ENCODE measurements around the gene PDK2.

PDK2 gene

DNA sequence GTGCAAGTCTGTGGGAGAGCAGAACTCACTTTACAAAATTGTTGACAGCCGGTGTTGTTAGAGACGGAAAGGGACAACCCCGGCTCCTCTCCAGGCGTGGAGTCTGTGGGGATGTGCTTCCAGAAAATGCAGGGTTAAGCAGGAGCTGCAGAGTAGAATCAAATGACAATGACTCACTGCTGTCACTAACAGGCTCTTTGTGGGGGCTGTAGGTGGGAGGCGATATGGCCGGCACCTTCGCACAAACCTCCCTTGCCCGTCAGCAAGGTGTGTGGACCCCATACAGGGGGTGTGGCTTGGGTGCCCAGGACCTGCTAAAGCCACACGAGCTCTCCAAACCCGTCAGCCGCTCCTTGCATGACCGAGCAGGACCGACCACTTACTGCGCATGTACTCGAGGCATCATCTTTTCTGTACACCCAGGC, 5.8 kb downstream of the PDK2 start:
- no peak for DNase-seq (ENCODE audit: low spot score)

DNA sequence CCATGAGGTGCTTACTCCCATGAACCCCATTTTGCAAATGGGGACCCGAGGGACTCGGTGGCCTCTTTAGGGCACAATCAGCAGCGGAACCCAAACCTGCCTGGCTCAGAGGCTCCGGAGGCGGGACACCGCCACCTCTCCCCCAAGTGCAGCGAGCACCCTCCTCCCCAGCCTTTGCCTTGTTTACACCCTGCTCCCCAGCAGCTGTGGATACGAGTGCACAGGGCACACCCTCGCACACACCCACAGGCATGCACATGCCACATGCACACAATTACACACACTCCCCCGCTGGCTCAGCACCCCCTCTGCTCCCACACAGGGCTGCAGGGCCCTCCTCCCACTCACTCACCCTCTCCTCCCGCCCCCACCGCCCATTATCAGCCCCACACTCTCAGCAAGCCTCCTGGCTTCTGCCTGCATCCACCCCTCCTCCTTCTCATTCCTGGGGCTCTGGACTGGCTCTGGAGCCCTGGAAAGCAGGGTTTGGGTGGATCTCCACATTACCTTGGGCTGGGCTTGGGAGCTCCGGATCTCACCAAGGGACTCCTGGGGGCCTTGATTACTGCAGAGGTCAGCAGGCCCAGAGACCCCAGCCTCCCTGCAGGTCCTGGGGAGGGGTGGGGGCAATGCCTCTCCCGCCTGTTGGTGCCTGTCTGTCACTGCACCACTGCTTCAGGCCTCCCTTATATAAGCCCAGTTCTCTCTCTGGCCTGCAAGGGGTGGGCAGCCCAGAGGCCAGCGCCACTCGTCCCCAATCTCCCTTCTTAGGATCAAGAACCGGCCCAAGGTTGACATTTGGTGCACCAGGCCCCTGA, 6.4 kb downstream of the PDK2 start:
- DNase-seq (ENCODE audit: low spot score) = no peak

DNA sequence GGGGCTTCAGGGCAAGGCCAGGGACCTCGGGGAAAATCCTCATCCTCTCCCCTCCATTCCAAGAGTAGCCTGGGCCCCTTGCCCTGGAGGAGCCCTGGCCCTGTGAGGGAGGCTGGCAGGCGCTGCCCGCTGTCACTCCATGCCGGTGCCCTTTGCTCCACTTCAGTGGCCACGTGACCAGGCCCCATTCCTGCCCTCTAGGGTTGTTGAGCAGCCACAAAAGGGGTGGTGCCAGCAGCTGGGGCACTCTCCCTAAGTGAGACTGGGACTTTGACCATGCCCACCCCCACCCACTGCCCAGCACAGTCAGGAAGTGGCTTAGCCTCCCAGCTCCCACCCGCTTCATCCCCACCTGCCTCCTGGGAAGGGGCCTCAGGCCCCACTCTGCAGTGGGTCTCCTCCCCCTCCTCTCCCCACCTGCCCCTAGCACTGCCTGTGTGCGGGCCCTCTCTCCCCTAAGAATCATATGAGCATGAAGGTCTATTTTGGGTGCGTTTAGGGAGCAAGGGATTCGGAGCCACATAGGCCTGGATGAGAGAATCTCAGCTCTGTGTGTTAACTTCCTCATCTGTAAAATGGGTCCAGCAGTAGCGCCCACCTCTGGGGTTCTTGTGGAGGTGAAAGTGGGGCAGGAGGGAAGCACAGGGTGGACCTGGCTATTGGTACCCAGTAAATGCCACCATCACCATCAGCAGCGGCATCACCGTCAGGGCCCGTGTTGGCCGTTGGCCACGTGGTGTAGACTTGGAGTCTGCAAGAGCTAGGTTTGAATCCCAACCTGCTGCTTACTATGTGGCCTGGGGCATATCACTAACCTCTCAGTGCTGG, 7.2 kb downstream of the PDK2 start:
- no peak for DNase-seq (ENCODE audit: low spot score)

DNA sequence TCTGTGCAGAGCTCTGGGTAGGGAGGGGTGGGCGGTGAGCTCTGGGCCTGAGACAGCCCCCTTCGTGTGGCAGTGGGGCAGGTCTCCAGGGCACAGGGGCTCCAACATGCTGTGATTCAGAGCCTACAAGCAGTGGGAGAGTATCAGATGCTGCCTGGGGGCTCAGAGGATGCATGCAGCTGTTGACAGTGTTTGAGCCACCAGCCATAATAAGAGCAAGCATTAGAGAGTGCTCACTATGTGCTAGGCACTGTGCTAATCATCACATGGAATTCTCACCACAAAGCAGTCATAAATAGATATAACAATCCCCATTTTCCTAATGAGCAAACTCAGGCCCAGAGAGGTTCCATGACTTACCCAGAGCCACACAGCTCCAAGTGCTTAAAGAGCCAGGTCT, 8.1 kb downstream of the PDK2 start:
- no peak for DNase-seq (ENCODE audit: low spot score)

DNA sequence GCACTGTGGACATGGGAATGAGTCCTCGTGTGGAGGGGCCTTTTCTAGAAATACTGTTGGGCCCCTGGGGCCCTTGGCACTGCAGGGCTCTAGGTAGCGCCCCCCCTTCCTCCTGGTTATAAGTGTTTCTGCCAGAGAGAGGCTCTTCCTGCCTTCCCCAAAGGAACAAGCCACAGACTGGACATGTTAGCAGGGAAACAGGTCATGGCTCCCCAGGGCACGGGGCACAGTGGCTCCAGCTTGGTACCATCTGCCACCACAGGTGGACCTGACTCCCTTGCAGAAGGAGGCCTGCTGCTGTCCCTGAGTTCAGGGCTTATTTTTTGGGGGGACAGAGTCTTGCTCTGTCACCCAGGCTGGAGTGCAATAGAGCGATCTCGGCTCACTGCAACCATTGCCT, 8.8 kb downstream of the PDK2 start:
- no peak for DNase-seq (ENCODE audit: low spot score)

DNA sequence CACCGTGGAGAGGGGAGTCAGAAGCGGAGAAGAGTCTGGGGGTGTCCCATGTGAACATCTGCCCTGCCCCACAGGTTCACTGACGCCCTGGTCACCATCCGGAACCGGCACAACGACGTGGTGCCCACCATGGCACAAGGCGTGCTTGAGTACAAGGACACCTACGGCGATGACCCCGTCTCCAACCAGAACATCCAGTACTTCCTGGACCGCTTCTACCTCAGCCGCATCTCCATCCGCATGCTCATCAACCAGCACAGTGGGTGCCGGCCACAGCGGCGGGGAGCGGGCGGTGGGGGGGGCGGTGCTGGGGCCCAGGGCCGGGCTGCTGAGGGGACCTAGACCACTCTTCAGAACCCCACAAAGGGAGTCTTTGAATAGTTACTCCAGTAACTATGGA, 10.7 kb downstream of the PDK2 start:
- no peak for DNase-seq (ENCODE audit: low spot score)

DNA sequence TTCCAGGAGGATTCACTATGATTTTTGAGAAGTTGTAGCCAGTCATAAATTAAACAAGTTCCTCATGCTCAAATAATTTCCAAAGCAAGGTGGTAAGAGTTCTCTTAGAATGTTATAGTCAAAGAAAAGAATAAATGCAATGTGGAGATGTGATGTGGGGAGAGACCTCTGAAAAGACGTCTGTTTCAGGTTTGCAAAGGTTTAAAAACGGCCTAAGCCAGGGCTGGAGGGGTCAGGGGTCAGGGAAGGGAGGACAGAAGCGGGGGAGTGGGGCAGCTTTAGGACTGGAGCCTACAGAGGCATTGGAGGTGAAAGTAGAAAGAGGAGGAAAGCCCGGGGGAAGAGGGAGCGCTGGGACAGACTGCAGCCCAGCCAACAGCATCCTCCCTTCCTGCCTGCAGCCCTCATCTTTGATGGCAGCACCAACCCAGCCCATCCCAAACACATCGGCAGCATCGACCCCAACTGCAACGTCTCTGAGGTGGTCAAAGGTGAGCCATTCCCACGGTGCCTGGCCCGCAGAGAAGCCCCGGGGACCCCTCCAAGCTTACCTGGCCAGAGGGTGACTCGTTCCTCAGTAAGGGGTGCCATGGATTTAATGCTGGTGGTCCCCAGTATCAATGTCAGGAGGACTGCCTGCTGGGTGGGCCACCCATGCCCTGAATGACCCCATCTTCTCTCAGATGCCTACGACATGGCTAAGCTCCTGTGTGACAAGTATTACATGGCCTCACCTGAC, 11.4 kb downstream of the PDK2 start:
- DNase-seq (ENCODE audit: low spot score) = no peak

DNA sequence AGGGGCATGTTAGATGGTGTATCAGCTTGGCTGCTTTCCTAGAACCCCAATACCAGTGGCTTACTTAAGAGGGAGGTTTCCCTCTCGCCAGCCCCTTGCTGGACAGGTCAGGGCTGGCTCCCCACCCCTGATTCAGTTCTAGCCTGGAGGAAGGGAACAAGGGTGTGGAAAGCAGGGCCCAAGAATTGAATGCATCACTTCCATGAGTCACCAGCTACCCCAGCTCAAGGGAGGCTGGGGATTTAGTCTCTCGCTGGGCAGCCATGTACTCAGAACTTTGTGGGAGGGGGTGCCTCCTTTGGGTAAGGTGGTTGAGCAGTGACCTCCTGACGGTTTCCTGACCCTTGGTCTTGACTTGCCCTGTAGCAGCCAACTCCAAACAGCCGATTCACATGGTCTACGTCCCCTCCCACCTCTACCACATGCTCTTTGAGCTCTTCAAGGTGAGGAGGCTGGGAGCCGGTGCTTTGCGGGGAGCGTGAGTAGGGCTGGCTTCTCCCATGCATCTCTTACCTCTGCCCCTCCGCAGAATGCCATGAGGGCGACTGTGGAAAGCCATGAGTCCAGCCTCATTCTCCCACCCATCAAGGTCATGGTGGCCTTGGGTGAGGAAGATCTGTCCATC, 12.8 kb downstream of the PDK2 start:
- DNase-seq (ENCODE audit: low spot score) = no peak

DNA sequence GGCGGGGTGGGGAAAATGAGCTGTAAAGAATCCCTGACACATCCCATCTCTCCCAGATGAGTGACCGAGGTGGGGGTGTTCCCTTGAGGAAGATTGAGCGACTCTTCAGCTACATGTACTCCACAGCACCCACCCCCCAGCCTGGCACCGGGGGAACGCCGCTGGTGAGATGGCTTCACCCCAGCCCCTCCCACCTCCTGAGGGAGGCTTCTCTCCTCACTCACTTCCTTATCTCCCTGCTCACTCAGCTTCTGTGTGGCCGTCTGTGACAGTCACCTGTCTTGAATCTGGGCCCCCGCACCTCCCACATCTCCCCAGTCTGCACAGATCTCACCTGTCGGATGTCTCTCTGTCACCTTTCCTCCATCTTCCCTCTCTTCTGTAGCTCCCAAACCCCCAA, 13.4 kb downstream of the PDK2 start:
- DNase-seq (ENCODE audit: low spot score) = no peak

DNA sequence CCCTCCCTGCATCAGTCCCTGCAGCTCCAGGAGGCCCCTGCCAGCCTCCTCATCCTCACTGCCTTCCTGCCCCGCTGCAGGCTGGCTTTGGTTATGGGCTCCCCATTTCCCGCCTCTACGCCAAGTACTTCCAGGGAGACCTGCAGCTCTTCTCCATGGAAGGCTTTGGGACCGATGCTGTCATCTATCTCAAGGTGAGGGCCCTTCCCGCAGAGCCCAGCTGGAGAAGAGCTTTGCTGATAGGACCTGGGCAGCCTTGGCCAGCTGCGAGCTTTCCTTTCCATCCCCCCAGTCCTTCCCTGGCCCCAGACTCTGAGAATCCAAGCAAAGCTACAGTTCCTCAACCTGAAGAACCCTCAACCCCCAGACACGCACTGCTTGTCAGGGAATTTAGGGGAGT, 14.1 kb downstream of the PDK2 start:
- no peak for DNase-seq (ENCODE audit: low spot score)

DNA sequence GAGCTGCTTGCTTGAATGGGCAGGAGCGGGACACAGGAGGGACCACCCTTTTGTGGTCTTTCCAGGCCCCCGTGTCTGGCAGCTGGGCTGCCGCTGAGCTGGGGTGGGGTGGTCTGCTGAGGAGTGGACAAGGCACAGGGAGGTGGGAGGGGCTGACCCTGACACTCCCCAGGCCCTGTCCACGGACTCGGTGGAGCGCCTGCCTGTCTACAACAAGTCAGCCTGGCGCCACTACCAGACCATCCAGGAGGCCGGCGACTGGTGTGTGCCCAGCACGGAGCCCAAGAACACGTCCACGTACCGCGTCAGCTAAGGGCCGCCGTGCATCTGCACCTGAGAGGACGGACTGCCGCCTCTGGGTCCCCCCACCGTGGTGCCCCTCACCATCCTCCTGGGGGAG, 14.6 kb downstream of the PDK2 start:
- no peak for DNase-seq (ENCODE audit: low spot score)

DNA sequence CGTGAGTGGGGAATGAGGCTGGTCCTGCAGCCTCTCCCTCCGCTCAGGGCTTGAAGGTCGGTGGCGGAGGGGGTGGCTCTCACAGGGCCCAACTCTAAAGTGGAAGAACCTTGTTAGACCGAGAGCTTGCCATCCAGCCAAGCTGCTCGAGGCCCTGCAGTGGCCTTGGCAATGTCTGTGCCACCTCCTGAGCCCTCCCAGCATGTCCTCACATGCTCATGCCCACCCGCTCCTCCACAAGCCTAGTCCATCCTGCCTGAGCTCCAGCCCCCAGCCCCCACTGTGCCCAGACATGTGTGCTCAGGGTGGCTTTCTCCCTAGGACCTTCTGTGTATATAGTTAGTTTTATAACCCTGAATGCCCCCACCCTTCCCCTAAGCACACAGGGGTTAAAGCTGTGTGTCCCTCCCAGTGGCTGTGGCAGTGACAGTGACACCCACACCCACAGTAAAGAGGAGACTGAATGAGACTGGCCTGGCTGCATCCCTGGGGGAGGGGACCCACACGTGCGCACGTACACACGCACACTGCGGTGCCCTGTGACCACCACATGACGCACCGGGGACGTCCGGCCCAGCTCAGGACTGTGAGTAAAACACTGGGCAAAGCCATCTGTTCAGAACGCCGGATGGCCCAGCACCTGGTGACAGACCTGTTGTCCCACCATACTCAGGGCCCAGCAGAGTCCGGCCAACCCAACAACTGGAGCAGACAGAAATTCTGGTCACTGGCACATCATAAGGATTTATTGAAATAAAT, 15.6 kb downstream of the PDK2 start:
- no peak for DNase-seq (ENCODE audit: low spot score)

DNA sequence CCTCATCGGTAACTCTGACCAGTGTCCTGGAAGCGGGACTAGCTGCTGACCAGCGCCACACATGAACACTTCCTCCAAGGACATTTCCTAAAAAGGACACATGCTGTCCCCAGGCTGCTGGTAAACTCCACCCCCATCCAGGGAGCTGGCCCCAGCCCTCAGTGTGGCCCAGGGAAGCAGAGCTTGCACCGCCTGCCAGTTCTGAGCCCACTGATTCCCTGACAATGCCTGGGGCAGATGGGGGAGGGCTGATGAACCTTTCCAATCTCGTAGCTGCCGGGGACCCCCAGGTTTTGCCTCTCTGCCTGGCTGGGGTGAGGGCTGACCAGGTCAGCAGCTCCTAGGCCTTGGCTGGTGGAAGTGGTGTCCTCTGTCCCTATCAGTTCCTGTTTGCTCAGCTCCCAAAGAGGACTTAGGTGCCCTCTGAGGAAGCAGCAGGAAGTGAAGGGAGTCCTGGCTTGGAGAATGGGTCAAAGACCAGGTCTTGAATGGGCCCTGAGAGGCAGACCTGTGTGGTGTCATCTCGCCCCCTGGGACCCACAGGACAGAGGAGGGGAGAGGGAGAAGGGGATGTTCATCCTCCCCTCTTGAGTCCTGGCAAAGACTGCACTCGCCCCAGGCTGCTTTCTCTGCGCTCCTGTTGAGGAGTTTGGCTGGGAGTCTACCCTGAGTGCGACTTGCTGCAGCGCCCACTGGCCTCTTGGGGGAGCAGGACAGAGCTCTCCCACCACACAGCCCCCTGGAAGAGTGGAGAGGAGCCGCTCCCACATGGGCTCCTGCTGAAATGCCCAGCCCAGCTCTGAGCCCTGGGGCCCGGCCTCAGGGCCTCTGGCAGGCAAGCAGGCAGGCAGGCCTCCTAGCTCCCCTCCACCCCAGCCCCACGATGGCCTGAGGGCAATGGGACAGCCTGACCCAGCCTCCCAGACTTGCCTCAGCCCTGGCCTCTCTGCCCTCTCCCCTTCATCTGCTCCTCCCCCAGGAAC, 16.8 kb downstream of the PDK2 start:
- no peak for DNase-seq (ENCODE audit: low spot score)

DNA sequence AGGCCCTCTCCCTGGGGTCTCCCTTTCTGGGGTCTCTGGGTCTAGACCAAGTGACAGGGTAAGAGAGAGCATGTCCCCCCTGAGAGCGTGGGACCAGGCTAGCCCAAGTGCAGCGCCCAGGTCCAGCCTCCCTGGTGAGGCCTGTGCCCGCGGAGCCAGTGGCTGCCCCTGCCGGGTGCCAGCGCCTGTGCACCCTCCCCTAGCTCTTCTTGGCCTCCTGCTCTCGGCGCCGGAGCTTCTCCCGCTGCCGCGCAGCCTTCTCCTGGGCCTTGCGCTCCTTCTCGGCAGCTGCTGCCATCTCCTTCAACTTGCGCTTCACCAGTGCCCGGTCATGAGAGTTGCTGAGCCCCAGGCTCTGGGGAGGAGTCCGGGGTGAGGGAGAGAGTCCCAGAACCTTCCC, 17.5 kb downstream of the PDK2 start:
- DNase-seq (ENCODE audit: low spot score) = no peak

DNA sequence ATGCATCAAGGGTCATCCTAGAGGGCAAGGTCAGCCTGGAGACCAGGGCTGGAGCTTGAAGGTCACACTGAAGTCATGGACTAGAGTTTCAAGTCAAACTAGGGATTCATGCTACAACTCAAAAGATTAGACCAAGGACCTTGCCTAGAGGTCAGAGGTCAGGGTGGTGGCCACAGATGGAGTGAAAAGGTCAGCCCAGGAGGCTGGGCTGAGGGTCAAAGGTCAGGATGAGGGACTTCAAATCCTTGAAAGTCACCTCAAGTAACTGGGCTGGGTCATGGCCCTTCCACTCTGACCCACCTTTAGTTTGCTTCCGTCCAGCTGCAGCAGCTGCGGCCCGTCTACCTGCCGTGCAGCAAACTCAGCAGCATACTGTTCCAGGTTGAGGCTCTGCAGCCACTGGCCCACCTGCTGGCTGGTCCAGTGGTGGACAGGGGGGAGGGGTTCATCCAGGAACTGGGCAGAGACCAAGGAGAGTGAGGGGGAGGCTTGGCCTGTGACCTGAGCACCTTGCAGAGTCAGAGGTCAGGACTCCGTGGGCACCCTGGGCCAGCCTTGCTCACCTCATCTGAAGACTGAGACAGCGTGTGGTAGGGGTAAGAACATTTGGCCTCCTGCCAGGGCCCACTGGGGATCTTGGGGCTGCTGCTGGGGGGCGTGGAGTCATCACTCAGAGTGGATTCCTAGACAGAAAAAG, 18.6 kb downstream of the PDK2 start:
- DNase-seq (ENCODE audit: low spot score) = no peak

DNA sequence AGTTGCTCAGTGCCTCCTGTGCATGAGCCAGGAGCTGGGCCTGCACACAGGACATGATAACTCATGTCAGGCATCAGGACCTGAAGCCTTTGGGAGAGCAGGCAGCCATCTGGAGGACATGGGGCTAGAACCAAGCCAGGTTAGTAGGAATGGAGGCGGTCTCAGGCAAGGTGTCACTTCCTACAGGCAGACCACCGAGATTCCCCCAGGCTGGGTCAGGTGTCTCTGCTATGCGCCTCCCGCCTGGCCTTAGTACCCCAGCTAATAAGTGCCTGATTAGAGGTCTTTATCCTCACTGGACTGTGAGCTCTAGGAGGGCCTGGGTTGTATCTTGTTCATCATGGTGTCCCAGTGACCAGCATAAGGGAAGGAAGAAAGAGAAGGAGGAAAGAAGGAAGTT, 19.2 kb downstream of the PDK2 start:
- no peak for DNase-seq (ENCODE audit: low spot score)

DNA sequence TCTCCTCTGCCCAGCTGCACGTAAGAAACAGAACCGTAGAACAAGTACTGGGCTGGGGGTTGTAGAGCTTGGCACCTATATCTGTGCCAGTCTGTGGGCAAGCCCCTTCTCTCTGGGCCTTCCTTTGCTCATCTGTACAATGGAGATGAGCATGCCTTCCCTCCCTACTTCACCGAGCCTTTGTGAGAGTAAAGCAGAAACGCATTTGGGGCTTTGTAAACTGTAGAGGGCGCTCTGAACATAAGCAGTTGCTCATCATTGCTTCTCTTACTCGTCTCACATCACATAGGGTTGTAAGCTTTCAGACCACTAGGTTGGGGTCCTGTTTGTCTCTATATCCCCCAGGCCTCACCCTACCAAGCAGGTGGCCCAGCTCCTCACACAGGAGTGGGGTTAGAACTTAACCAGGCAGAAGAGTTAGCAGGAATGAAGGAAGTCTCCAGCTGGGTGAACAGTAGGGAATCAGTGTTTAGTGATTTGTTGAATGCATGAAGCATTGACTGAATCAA, 19.8 kb downstream of the PDK2 start:
- DNase-seq (ENCODE audit: low spot score) = no peak

DNA sequence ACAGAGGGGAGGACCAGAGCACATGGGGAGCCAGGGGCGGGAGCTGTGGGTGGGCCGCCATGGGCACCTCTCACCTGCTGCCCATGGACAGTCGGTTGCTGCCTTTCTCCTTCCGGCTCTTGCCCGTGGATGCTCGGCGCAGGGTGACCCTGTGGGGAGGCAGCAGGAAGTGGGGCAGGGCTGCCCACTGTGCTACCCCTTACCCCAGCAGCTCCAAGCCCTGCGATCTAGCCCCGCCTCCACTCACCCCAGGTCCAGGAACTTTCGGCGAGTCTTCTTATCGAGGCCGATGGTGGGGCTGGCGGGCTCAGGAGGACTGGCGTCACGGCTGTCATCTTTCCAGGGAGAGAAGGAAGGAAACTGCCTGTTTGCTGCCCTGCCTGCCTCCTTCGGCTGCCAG, 20.6 kb downstream of the PDK2 start:
- DNase-seq (ENCODE audit: low spot score) = no peak

Measured in left forelimb (tissue), 1 donor.